Nephron progenitor cell (in vitro differentiated cells): Measurements from ENCODE around the gene SPOUT1.
A peak's percentile ranks its signal among the peaks of the same experiment; 100 is the strongest.

ENCODE experiments used
- DNase-seq: peaks from one replicate; pipeline ENCODE4 v3.0.0; 2021
- H3K27ac Mint-ChIP-seq: 2 replicates; pipeline ENCODE4 v1.8.0; 2021; ENCODE audit warnings: mild to moderate bottlenecking, moderate library complexity, mixed read lengths
- H3K27me3 Mint-ChIP-seq: 2 replicates; pipeline ENCODE4 v1.8.0; 2021; ENCODE audit warnings: mild to moderate bottlenecking, low read depth, mixed read lengths; ENCODE audit not compliant: poor library complexity
- H3K36me3 Mint-ChIP-seq: 2 replicates; pipeline ENCODE4 v1.8.0; 2021; ENCODE audit warnings: low read depth, mixed read lengths
- H3K4me1 Mint-ChIP-seq: 2 replicates; pipeline ENCODE4 v1.8.0; 2021; ENCODE audit warnings: mixed read lengths
- H3K4me3 Mint-ChIP-seq: 2 replicates; pipeline ENCODE4 v1.8.0; 2021; ENCODE audit warnings: mild to moderate bottlenecking, moderate library complexity, mixed read lengths
- H3K9me3 Mint-ChIP-seq: 2 replicates; pipeline ENCODE4 v1.8.0; 2021; ENCODE audit warnings: mild to moderate bottlenecking, moderate library complexity, mixed read lengths
- TF ChIP-seq, protein P1 (sequence below): fragments of 200-600 bp; sonication (generic); IDR thresholded peaks from 2 replicates; pipeline ENCODE4 v1.5.0; 2021; ENCODE audit warnings: antibody characterized with exemption

SPOUT1 gene

DNA sequence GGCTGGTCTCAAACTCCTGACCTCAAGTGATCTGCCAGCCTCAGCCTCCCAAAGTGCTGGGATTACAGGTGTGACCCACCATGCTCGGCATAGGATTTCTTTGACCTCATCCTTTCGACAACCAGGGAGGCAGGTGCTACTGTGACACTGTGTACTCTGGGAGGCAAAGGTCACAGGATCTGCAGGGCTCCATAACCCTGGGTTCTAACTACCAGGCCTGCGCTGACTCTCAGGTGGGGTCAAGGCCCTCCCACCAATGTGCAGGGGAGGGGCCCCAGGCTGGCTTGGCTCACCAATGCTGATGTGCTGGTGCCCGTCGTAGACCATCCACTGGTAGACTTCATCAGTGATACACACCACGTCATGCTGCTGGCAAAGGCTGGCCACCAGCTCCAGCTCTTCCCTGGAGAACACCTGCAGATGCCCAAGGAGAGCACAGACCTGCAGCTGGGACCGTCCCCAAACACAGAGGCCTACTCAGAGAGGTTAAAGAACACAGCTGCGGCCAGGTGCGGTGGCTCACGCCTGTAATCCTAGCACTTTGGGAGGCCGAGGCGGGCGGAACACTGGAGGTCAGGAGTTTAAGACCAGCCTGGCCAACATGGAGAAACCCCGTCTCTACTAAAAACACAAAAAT lies 7.0 kb upstream of the SPOUT1 start:
- no peak for DNase-seq
- Mint-ChIP-seq H3K4me1 (peaks cover 11% of the 10 kb centered on the region), H3K4me3 (no peak overlapping the region), H3K27ac (no peak overlapping the region), H3K36me3 (peaks cover 31% of the 10 kb centered on the region), H3K9me3 (no peaks in the 10 kb centered on the region), H3K27me3 (peaks cover 2% of the 10 kb centered on the region)
- TF ChIP-seq, protein P1, sequence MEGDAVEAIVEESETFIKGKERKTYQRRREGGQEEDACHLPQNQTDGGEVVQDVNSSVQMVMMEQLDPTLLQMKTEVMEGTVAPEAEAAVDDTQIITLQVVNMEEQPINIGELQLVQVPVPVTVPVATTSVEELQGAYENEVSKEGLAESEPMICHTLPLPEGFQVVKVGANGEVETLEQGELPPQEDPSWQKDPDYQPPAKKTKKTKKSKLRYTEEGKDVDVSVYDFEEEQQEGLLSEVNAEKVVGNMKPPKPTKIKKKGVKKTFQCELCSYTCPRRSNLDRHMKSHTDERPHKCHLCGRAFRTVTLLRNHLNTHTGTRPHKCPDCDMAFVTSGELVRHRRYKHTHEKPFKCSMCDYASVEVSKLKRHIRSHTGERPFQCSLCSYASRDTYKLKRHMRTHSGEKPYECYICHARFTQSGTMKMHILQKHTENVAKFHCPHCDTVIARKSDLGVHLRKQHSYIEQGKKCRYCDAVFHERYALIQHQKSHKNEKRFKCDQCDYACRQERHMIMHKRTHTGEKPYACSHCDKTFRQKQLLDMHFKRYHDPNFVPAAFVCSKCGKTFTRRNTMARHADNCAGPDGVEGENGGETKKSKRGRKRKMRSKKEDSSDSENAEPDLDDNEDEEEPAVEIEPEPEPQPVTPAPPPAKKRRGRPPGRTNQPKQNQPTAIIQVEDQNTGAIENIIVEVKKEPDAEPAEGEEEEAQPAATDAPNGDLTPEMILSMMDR = no peak

DNA sequence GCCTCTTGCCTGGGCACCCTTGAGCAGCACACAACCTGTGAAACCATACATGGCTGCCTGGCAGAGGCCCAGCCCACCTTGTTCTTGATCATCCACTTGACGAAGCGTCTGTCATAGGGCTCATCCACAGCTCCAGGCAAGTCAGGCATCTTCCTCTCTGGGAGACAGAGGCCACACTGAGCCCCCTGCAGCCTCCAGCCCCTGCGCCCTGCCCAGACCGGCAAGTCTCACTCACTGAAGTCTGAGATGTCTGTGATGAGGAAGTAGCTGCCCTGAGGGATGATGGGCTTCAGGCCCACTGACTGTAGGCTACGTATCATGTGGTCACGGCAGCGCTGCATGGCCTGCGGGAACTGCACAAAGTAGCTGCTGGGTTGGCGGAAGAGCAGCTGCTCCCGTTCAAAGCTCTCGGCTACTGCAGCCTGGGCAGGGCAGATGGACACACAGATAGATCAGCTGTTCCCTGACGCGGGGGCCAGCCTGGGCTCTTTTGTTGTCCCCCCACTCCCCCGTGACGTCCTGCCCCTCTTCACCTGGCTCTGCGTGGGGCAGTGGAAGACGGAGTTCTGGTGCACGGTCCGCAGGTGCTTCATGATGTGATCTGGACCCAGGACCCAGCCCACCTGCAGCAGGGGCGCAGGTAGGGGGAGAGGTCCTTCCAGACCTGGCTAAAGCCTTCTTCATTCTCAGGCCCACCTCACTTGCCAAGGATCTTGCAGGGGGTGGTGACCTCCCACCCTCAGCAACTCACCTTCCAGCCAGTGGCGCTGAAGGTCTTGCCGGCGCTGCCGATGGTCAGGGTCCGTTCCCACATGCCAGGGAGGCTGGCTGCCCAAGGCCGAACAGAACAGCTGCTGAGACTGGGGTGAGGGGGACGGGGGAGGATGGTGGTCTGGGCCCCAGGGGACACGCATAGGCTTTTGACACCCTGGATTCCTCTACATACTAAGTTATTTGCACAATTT lies 5.9 kb upstream of the SPOUT1 start:
- Mint-ChIP-seq H3K4me1 (peaks cover 11% of the 10 kb centered on the region), H3K9me3 (no peaks in the 10 kb centered on the region), H3K4me3 (no peak overlapping the region), H3K27ac (no peak overlapping the region), H3K36me3 (peaks cover 28% of the 10 kb centered on the region), H3K27me3 (peaks cover 2% of the 10 kb centered on the region)
- no peak for DNase-seq
- TF ChIP-seq, protein P1 = no peak

DNA sequence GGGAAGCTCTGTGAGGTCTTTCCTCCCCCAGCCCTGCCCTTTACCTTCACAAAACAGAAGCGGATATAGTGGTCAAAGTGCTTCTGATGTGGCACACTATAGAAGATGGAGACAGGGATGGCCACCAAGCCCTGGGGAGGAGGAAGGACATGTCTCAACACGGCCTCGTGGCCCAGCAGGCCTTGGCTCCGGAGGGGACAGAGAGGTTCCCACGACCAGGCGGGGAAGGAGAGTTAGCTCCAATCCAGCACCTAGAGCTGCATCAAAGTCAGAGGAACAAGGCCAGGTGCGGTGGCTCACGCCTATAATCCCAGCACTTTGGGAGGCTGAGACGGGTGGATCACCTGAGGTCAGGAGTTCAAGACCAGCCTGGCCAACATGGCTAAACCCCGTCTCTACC lies 4.1 kb upstream of the SPOUT1 start:
- Mint-ChIP-seq H3K27me3 (no peaks in the 10 kb centered on the region), H3K4me3 (no peak overlapping the region), H3K36me3 (peaks cover 24% of the 10 kb centered on the region), H3K27ac (no peak overlapping the region), H3K9me3 (no peaks in the 10 kb centered on the region), H3K4me1 (peaks cover 15% of the 10 kb centered on the region)
- TF ChIP-seq, protein P1 = no peak
- DNase-seq = no peak

DNA sequence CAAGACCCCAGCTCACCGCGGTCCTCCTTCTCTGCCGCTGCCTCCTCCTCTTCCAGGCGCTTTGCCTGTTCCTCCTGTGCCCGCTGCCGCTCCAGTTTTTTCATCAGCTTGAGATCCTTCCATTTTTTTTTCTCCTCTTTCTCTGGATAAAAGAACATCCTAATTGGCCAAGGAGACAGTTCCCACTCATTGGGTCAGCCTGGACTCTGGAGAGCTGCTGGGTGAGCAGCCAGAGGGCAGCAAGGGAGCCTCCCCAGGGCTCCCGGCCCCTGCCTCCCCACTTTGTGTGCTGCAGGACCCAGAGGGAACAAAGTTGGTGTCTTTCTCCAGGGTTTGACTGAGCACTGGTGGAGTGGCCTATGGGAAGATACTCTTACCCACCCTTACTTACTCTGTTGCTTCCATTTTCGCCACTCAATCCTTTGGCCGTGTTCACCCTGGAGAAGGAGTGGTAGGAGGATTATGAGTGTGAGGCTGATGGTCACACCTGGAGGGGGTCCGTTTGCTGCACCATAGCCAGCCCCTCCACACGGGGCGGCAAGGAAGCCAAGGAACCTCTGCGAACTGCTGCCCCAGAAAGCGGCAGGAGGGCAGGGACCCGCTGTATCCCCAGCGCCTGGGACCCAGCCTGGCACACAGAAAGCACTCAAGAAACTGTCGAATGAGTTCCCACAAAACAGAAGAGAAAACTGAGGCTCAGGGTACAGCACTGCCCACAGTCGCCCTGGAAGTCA lies 708 bp downstream of the SPOUT1 start:
- H3K4me3 Mint-ChIP-seq = peak overlapping the region; percentile 93
- H3K4me1 Mint-ChIP-seq = peaks cover 15% of the 10 kb centered on the region
- DNase-seq = no peak
- TF ChIP-seq, protein P1 = no peak
- H3K36me3 Mint-ChIP-seq = peaks cover 16% of the 10 kb centered on the region
- no peak overlapping the region for H3K27ac Mint-ChIP-seq
- H3K27me3 Mint-ChIP-seq = no peaks in the 10 kb centered on the region
- H3K9me3 Mint-ChIP-seq = no peaks in the 10 kb centered on the region

DNA sequence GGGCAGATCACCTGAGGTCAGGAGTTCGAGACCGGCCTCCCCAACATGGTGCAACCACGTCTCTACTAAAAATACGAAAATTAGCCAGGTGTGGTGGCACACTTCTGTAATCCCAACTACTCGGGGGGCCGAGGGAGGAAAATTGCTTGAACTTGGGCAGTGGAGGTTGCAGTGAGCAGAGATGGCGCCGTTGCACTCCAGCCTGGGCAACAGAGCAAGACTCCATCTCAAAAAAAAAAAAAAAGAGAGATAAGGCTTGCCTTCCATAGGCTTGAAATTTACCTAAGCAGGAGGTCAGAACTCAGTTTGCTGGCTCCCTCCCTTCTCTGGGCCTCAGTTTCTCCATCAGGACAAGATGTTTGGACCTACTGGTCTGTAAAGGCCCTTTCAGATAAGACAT lies 1.3 kb downstream of the SPOUT1 start:
- H3K27ac Mint-ChIP-seq = no peak overlapping the region

More for the DNA sequence above, 1.3 kb downstream of the SPOUT1 start:
- H3K9me3 Mint-ChIP-seq = no peaks in the 10 kb centered on the region
- no peaks in the 10 kb centered on the region for H3K27me3 Mint-ChIP-seq
- TF ChIP-seq, protein P1 = no peak
- no peak for DNase-seq
- H3K36me3 Mint-ChIP-seq = peaks cover 16% of the 10 kb centered on the region
- H3K4me1 Mint-ChIP-seq = peaks cover 15% of the 10 kb centered on the region
- H3K4me3 Mint-ChIP-seq = peak overlapping the region; percentile 93
